A673 (cell line): ENCODE measurements around the gene USP31. TPM values are rescaled to one million over a fixed set of nuclear protein-coding genes. Genes with fewer than 3 reads are reported as not detected.
"Not testable (repeated sequence)": the region's sequence is repeated elsewhere in the genome, so short reads cannot be mapped to it uniquely, and the experiment has no call there.

Experiments used
- BruUV-seq: library from RNA; stranded (reverse); fragments of 400-500 nt; replicated peaks from 2 replicates; lab custom pipeline; 2021; lab: Mats Ljungman, UMichigan
- CTCF ChIA-PET: fragments of 300-600 bp; sonication (Branson Sonifier 250); formaldehyde crosslinking; loops from one replicate; lab custom pipeline; 2022; ENCODE audit warnings: antibody characterized with exemption; lab: Charles Lee
- POLR2A ChIA-PET: fragments of 300-600 bp; sonication (Branson Sonifier 250); formaldehyde crosslinking; loops from one replicate; lab custom pipeline; 2022; ENCODE audit warnings: antibody characterized with exemption; ENCODE audit not compliant: low non-redundant PET; lab: Charles Lee
- DNase-seq: peaks from one replicate; pipeline ENCODE4 v3.0.0-alpha.2; 2015; ENCODE audit warnings: low spot score
- H3K27ac ChIP-seq: fragments of 200-600 bp; sonication (generic); 2 replicates; pipeline ENCODE4 v1.5.1; 2016; ENCODE audit warnings: mixed run types, low read depth, mild to moderate bottlenecking, mixed read lengths, antibody characterized with exemption, low read length; ENCODE audit not compliant: poor library complexity, severe bottlenecking
- H3K27me3 ChIP-seq: fragments of 200-600 bp; sonication (generic); replicated peaks from 2 replicates; pipeline ENCODE4 v1.6.1; 2017; ENCODE audit warnings: mixed run types, low read depth, mild to moderate bottlenecking, mixed read lengths, antibody characterized with exemption, low read length; ENCODE audit not compliant: insufficient read depth, poor library complexity
- H3K36me3 ChIP-seq: fragments of 200-600 bp; sonication (generic); 2 replicates; pipeline ENCODE4 v1.6.1; 2016; ENCODE audit warnings: mixed run types, mild to moderate bottlenecking, mixed read lengths, antibody characterized with exemption, low read length; ENCODE audit not compliant: insufficient read depth, poor library complexity, severe bottlenecking
- H3K4me1 ChIP-seq: fragments of 200-600 bp; sonication (generic); 2 replicates; pipeline ENCODE4 v1.6.1; 2017; ENCODE audit warnings: mixed run types, mild to moderate bottlenecking, mixed read lengths, antibody characterized with exemption, low read length; ENCODE audit not compliant: insufficient read depth, poor library complexity, severe bottlenecking
- H3K4me3 ChIP-seq: fragments of 200-600 bp; sonication (generic); 2 replicates; pipeline ENCODE4 v1.5.1; 2016; ENCODE audit warnings: low read depth, mixed run types, mild to moderate bottlenecking, mixed read lengths, low read length; ENCODE audit not compliant: poor library complexity, severe bottlenecking
- H3K9me3 ChIP-seq: fragments of 200-600 bp; sonication (generic); 2 replicates; pipeline ENCODE4 v1.6.1; 2016; ENCODE audit warnings: mixed run types, low read depth, mild to moderate bottlenecking, mixed read lengths, antibody characterized with exemption, low read length; ENCODE audit not compliant: poor library complexity, severe bottlenecking
- CTCF ChIP-seq: fragments of 300-800, 200-600 bp; sonication (generic); conservative IDR thresholded peaks from 2 replicates; pipeline ENCODE4 v1.5.1; 2017; ENCODE audit warnings: low read depth, mild to moderate bottlenecking, antibody characterized with exemption, low read length, moderate library complexity, mixed read lengths
- EZH2 ChIP-seq: fragments of 200-600 bp; sonication (generic); IDR thresholded peaks from 2 replicates; pipeline ENCODE4 v1.6.1; 2017; ENCODE audit warnings: borderline replicate concordance, low read depth, mild to moderate bottlenecking, mixed read lengths, antibody characterized with exemption, low read length; ENCODE audit not compliant: poor library complexity, severe bottlenecking
- intact Hi-C: fragments of 100-400 bp; cut with micrococcal nuclease; formaldehyde crosslinking; loops from one replicate; pipeline ENCODE4 v1.10.0; 2022; ENCODE audit not compliant: unreplicated experiment
- total RNA-seq: library from RNA; stranded (reverse); gene quantifications from 2 replicates; pipeline ENCODE4 v1.2.3, GENCODE V29; 2021

Gene USP31
- total RNA-seq, 1 experiment from 2014 or later: 34.4 TPM

- Histone ChIP-seq H3K4me3 (no peak overlapping the region), H3K27ac (no peak overlapping the region), H3K36me3 (peaks cover 19% of the 10 kb centered on the region), H3K27me3 (no peaks in the 10 kb centered on the region), H3K4me1 (no peaks in the 10 kb centered on the region), H3K9me3 (no peaks in the 10 kb centered on the region)
- intact Hi-C loops: no loop called here
- BruUV-seq: no TSS peak
- CTCF ChIA-PET: no interaction called here
- no peak for TF ChIP-seq CTCF
- no peak for DNase-seq
- POLR2A ChIA-PET: no interaction called here
These were observed 45.6 kb downstream of the USP31 start for GRCh38 chr16:23103603-23104002.

- ChIA-PET POLR2A (no interaction called here), CTCF (interaction anchor here (0.6 kb wide), 1 partner anchor 74 kb away, joined by 3 read pairs; no protein-coding TSS in a partner anchor)
- Histone ChIP-seq H3K9me3 (no peaks in the 10 kb centered on the region), H3K4me3 (no peak overlapping the region), H3K27ac (no peak overlapping the region), H3K27me3 (no peaks in the 10 kb centered on the region), H3K36me3 (peaks cover 12% of the 10 kb centered on the region), H3K4me1 (no peaks in the 10 kb centered on the region)
- intact Hi-C loops: no loop called here
- DNase-seq: no peak
- TF ChIP-seq CTCF (no peak), EZH2 (no peak)
- no TSS peak for BruUV-seq
These were observed 48.2 kb downstream of the USP31 start for GRCh38 chr16:23101012-23101550.

GRCh38 chr16:23096450-23096849, 52.8 kb downstream of the USP31 start:
- H3K9me3 ChIP-seq, H3K27me3 ChIP-seq, H3K27ac ChIP-seq, CTCF ChIA-PET, intact Hi-C loops, BruUV-seq, H3K4me1 ChIP-seq, DNase-seq, H3K36me3 ChIP-seq, H3K4me3 ChIP-seq, POLR2A ChIA-PET: not testable (repeated sequence)

GRCh38 chr16:23094136-23094535, 55.1 kb downstream of the USP31 start:
- BruUV-seq, H3K4me3 ChIP-seq, H3K27me3 ChIP-seq, H3K27ac ChIP-seq, H3K4me1 ChIP-seq, intact Hi-C loops, DNase-seq, H3K9me3 ChIP-seq, CTCF ChIA-PET, POLR2A ChIA-PET: not testable (repeated sequence)
- H3K36me3 ChIP-seq: peaks cover 16% of the 10 kb centered on the region
